SK-N-SH (cell line): Measurements from ENCODE around the gene NEURL1. TPM values are rescaled to one million over a fixed set of nuclear protein-coding genes. Genes with fewer than 3 reads are reported as not detected.

Experiments
- CTCF ChIA-PET: fragments of 300-600, 350-600 bp; formaldehyde crosslinking; extraction: SDS; loops from one replicate; lab custom pipeline; 2021; lab: Yijun Ruan, JAX
- POLR2A ChIA-PET: fragments of 350-600 bp; sonication (Branson Sonifier 250); formaldehyde crosslinking; extraction: SDS; loops from one replicate; lab custom pipeline; 2020; ENCODE audit warnings: antibody characterized with exemption, inconsistent platforms; lab: Yijun Ruan, JAX
- DNase-seq: peaks from one replicate; pipeline ENCODE4 v3.0.0; 2012
- H2AFZ ChIP-seq: fragments of 200-600 bp; sonication (generic); 2 replicates; pipeline ENCODE4 v1.8.1; 2016; ENCODE audit warnings: antibody characterized with exemption, mild to moderate bottlenecking, low read depth
- H3F3A ChIP-seq: fragments of 200-600 bp; sonication (generic); replicated peaks from 2 replicates; pipeline ENCODE3; 2016; ENCODE audit warnings: antibody characterized with exemption, mild to moderate bottlenecking; ENCODE audit not compliant: insufficient read depth
- H3K27ac ChIP-seq, 2 experiments: fragments of 200-500 bp in 1 of 2; fragments of 200-600 bp in 1 of 2; sonication (Bioruptor generic) in 1 of 2; sonication (generic), shearing (Covaris generic) in 1 of 2; 2 replicates each; pipeline versions ENCODE4 v1.5.1 to v1.6.1; 2014 to 2016; ENCODE audit warnings: low read depth in 2 of 2, inconsistent platforms in 1 of 2, low read length in 1 of 2, mild to moderate bottlenecking in 1 of 2, mixed read lengths in 1 of 2
- H3K27me3 ChIP-seq: fragments of 200-600 bp; sonication (generic), shearing (Covaris generic); 2 replicates; pipeline ENCODE4 v1.6.1; 2016; ENCODE audit warnings: mixed run types; ENCODE audit not compliant: insufficient read depth
- H3K36me3 ChIP-seq, 2 experiments: fragments of 200-500 bp in 1 of 2; fragments of 200-600 bp in 1 of 2; sonication (Bioruptor generic) in 1 of 2; sonication (generic) in 1 of 2; replicated peaks in 1 of 2; 2 replicates each; pipeline versions ENCODE3 to v1.5.1; 2014 to 2016; ENCODE audit warnings: low read length in 1 of 2, mild to moderate bottlenecking in 1 of 2; ENCODE audit not compliant: insufficient read depth in 2 of 2, control insufficient read depth in 1 of 2
- H3K4me1 ChIP-seq, 2 experiments: fragments of 200-500 bp in 1 of 2; fragments of 200-600 bp in 1 of 2; sonication (Bioruptor generic) in 1 of 2; sonication (generic), shearing (Covaris generic) in 1 of 2; 2 replicates each; pipeline versions ENCODE4 v1.5.1 to v1.6.1; 2014 to 2016; ENCODE audit warnings: low read depth in 1 of 2, low read length in 1 of 2, mixed run types in 1 of 2; ENCODE audit not compliant: insufficient read depth in 2 of 2, control insufficient read depth in 1 of 2
- H3K4me2 ChIP-seq: fragments of 200-600 bp; sonication (generic), shearing (Covaris generic); 2 replicates; pipeline ENCODE4 v1.6.1; 2017; ENCODE audit warnings: mixed run types
- H3K4me3 ChIP-seq, 2 experiments: fragments of 200-500 bp in 1 of 2; fragments of 200-600 bp in 1 of 2; sonication (Bioruptor generic) in 1 of 2; sonication (generic), shearing (Covaris generic) in 1 of 2; 2 replicates each; pipeline versions ENCODE4 v1.5.1 to v1.8.1; 2014 to 2016; ENCODE audit warnings: low read depth in 2 of 2, inconsistent platforms in 1 of 2, low read length in 1 of 2, mild to moderate bottlenecking in 1 of 2, mixed read lengths in 1 of 2, moderate library complexity in 1 of 2
- H3K79me2 ChIP-seq: fragments of 200-600 bp; sonication (generic); 2 replicates; pipeline ENCODE4 v1.8.1; 2017; ENCODE audit warnings: mild to moderate bottlenecking; ENCODE audit not compliant: insufficient read depth
- H3K9ac ChIP-seq: fragments of 200-600 bp; sonication (generic); 2 replicates; pipeline ENCODE4 v1.6.1; 2017; ENCODE audit warnings: mixed run types
- H3K9me2 ChIP-seq: fragments of 200-600 bp; sonication (generic); 2 replicates; pipeline ENCODE4 v1.6.1; 2017; ENCODE audit warnings: mixed run types
- H3K9me3 ChIP-seq: fragments of 200-600 bp; sonication (generic); 2 replicates; pipeline ENCODE4 v1.6.1; 2017; ENCODE audit warnings: mixed run types, mild to moderate bottlenecking, moderate library complexity
- H4K20me1 ChIP-seq: fragments of 200-600 bp; sonication (generic); 2 replicates; pipeline ENCODE4 v1.6.1; 2017; ENCODE audit warnings: mild to moderate bottlenecking, mixed run types; ENCODE audit not compliant: insufficient read depth
- ELF1 ChIP-seq: IDR thresholded peaks from 2 replicates; pipeline ENCODE4 v1.4.0; 2012
- EP300 ChIP-seq, 2 experiments: IDR thresholded peaks; 2 replicates each; pipeline versions ENCODE4 v1.4.0 to v1.6.1; 2012; ENCODE audit warnings: borderline replicate concordance in 1 of 2, low read depth in 1 of 2, low read length in 1 of 2
- GATA2 ChIP-seq: sonication (generic); formaldehyde crosslinking; IDR thresholded peaks from 2 replicates; pipeline ENCODE4 v1.5.0; 2020; ENCODE audit warnings: mild to moderate bottlenecking, missing genetic modification reagents
- MAX ChIP-seq: IDR thresholded peaks from 2 replicates; pipeline ENCODE4 v1.4.0; 2012; ENCODE audit warnings: low read depth
- NRF1 ChIP-seq: IDR thresholded peaks from 2 replicates; pipeline ENCODE4 v1.6.1; 2012; ENCODE audit warnings: low read depth, mild to moderate bottlenecking, low read length
- POLR2AphosphoS5 ChIP-seq: IDR thresholded peaks from 2 replicates; pipeline ENCODE4 v1.6.1; 2012; ENCODE audit warnings: low read depth, low read length
- RCOR1 ChIP-seq: fragments of 150-350 bp; IDR thresholded peaks from 2 replicates; pipeline ENCODE4 v1.6.1; 2017; ENCODE audit warnings: antibody characterized with exemption, low read length
- REST ChIP-seq: IDR thresholded peaks from 2 replicates; pipeline ENCODE4 v1.6.1; 2012; ENCODE audit warnings: mild to moderate bottlenecking, low read depth, low read length, moderate library complexity
- TCF12 ChIP-seq: IDR thresholded peaks from 2 replicates; pipeline ENCODE4 v1.4.0; 2012
- USF1 ChIP-seq: IDR thresholded peaks from 2 replicates; pipeline ENCODE4 v1.4.0; 2012; ENCODE audit warnings: low read depth, borderline replicate concordance
- USF2 ChIP-seq: fragments of 150-350 bp; IDR thresholded peaks from 2 replicates; pipeline ENCODE4 v1.6.1; 2017; ENCODE audit warnings: antibody characterized with exemption, low read length, low read depth, borderline replicate concordance
- WGBS: methylation state at CpG from one replicate; pipeline ENCODE4 v1.1.6; 2017; ENCODE audit warnings: low lambda C conversion rate; 5-methylcytosine and 5-hydroxymethylcytosine counted together
- polyA plus RNA-seq, 3 experiments: library from polyadenylated mRNA; depleted of rRNA; stranded (reverse); fragments of >200 nt; gene quantifications; 2 replicates each; pipeline ENCODE4 v1.2.3, GENCODE V29; 2012

Gene NEURL1
- polyA plus RNA-seq, 1 of the 3 experiments (the other 2 are of a cell fraction): 0.05 TPM

- Histone ChIP-seq H3K4me1 (peaks cover 0 to 7% of the 10 kb centered on the region in 2 experiments; a peak in 1 of 4 replicates), H3K4me3 (no peak overlapping the region), H3K27me3 (no peaks in the 10 kb centered on the region), H3F3A (no peaks in the 10 kb centered on the region), H3K9ac (no peak overlapping the region), H3K9me2 (no peaks in the 10 kb centered on the region), H3K27ac (no peak overlapping the region), H3K4me2 (no peak overlapping the region), H3K79me2 (no peaks in the 10 kb centered on the region), H4K20me1 (no peaks in the 10 kb centered on the region), H3K9me3 (no peaks in the 10 kb centered on the region), H2AFZ (no peak overlapping the region), H3K36me3 (no peaks in the 10 kb centered on the region)
- WGBS: 75% methylated on average over 2 of the region's 9 CpGs
- ChIA-PET CTCF (interaction anchor here (0.9 to 3.0 kb wide), 3 partner anchors 10 to 30 kb away, joined by 3 to 7 read pairs (median 4); no protein-coding TSS in a partner anchor), POLR2A (no interaction called here)
- TF ChIP-seq USF1: no peak
- TF ChIP-seq NRF1: no peak
- TF ChIP-seq RCOR1: no peak
- TF ChIP-seq TCF12: no peak
- TF ChIP-seq USF2: no peak
- no peak for TF ChIP-seq MAX
- no peak for TF ChIP-seq GATA2 (CRISPR knock-in tag)
- TF ChIP-seq REST: no peak
- no peak for TF ChIP-seq POLR2AphosphoS5
- TF ChIP-seq EP300 (IDR thresholded peaks at IDR 0.05; ENCODE audit: borderline replicate concordance in 1 of 2, low read depth in 1 of 2, low read length in 1 of 2): no peak
- no peak for TF ChIP-seq ELF1
- no peak for DNase-seq
Observed at GRCh38 chr10:103456074-103456660, 37.3 kb upstream of the NEURL1 start.
